ENCODE data around the gene CCDC83. TPM values are rescaled to one million over a fixed set of nuclear protein-coding genes. Genes with fewer than 3 reads are reported as not detected.

The CCDC83 gene
- total RNA-seq, 1 experiment from 2014 or later, result not detected

DNA sequence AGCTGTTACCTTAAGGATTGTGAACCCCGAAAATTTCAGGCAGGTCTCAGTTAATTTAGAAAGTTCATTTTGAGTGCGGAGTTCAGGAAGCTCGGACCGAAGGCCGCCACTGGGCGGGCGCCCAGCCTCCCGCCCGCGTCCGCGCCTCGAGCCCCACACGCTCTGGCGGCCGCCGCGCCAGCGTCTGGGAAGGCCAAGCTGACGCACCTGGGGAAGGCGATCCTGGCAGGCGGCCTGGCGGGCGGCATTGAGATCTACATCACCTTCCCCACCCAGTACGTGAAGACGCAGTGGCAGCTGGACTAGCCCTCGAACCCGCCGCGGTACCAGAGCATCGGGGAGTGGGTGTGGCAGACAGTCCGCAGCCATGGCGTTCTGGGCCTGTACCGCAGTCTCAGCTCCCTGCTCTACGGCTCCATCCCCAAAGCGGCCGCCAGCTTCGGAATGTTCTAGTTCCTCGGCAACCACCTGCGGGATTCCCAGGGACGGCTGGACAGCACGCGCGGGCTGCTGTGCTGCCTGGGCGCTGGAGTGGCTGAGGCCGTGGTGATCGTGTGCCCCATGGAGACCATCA is 79.5 kb downstream of the CCDC83 start:
- Mint-ChIP-seq H3K4me1 (peaks cover 4% of the 10 kb centered on the region in 2 experiments; a peak in 2 of 4 replicates), H3K27me3 (ENCODE audit: low read depth) (peaks cover 6% of the 10 kb centered on the region), H3K4me3 (no peak overlapping the region), H3K27ac (no peak overlapping the region), H3K9me3 (peaks cover 3 to 9% of the 10 kb centered on the region in 2 experiments; a peak in 4 of 5 replicates), H3K36me3 (ENCODE audit: insufficient read depth in 1 of 3, low read depth in 3 of 3) (peaks cover 0 to 10% (median 4%) of the 10 kb centered on the region in 3 experiments; a peak in 4 of 7 replicates)
- no peak overlapping the region for H3K27ac ChIP-seq (ENCODE audit: insufficient read length, low read depth, low read length)
- H4K5ac ChIP-seq (ENCODE audit: insufficient read length, low read depth, low read length), result no peak overlapping the region
- no peak overlapping the region for H3K4me2 ChIP-seq (ENCODE audit: insufficient read depth, insufficient read length, low read length)
- WGBS (ENCODE audit: extremely low coverage, insufficient read length, low lambda C conversion rate), result no CpG with 5 or more reads among the region's 47 CpGs
- H4K20me1 ChIP-seq (ENCODE audit: control insufficient read depth, insufficient read depth, insufficient read length), result no peaks in the 10 kb centered on the region
- H4K91ac ChIP-seq (ENCODE audit: insufficient read length, low read depth, low read length), result no peak overlapping the region
- H4K8ac ChIP-seq (replicated peaks; ENCODE audit: insufficient read length, low read depth, low read length), result no peak overlapping the region
- no peaks in the 10 kb centered on the region for H3K27me3 ChIP-seq (ENCODE audit: insufficient read depth, low read length)
- H3K79me1 ChIP-seq (ENCODE audit: insufficient read depth, low read depth, low read length, poor library complexity, severe bottlenecking), result no peaks in the 10 kb centered on the region
- no peak overlapping the region for H3K23ac ChIP-seq (ENCODE audit: insufficient read length, low read depth, low read length)
- no peaks in the 10 kb centered on the region for H3K79me2 ChIP-seq (ENCODE audit: insufficient read depth, low read length)
- H3K18ac ChIP-seq (ENCODE audit: insufficient read length, low read depth, low read length), result no peak overlapping the region
- H3K14ac ChIP-seq (ENCODE audit: insufficient read depth, low read length), result no peak overlapping the region
- no peak for DNase-seq
- no peak overlapping the region for H2BK20ac ChIP-seq (ENCODE audit: low read depth, low read length, poor library complexity, severe bottlenecking)
- H3K9ac ChIP-seq (ENCODE audit: extremely low read depth, insufficient read length, low read length), result no peak overlapping the region
- H2BK120ac ChIP-seq (ENCODE audit: low read depth, low read length, poor library complexity, severe bottlenecking), result no peak overlapping the region
- H2AK5ac ChIP-seq (ENCODE audit: insufficient read length, low read length), result no peak overlapping the region
- H2BK12ac ChIP-seq (ENCODE audit: insufficient read length, low read depth, low read length), result no peak overlapping the region
- no peak overlapping the region for H2BK5ac ChIP-seq (ENCODE audit: insufficient read length, low read length)
- H3T11ph ChIP-seq (ENCODE audit: low read length), result no peak overlapping the region
- no peak overlapping the region for H2AFZ ChIP-seq (ENCODE audit: low read length)
- H3K9me3 ChIP-seq (ENCODE audit: control insufficient read depth, low read depth, low read length), result no peaks in the 10 kb centered on the region
- no peak overlapping the region for H3K56ac ChIP-seq (ENCODE audit: insufficient read length, low read depth, low read length)
- H3K4me1 ChIP-seq (ENCODE audit: insufficient read depth, low read length), result no peaks in the 10 kb centered on the region
- no peak overlapping the region for H3K4ac ChIP-seq (ENCODE audit: low read depth, low read length)
- TF ChIP-seq, protein P1, sequence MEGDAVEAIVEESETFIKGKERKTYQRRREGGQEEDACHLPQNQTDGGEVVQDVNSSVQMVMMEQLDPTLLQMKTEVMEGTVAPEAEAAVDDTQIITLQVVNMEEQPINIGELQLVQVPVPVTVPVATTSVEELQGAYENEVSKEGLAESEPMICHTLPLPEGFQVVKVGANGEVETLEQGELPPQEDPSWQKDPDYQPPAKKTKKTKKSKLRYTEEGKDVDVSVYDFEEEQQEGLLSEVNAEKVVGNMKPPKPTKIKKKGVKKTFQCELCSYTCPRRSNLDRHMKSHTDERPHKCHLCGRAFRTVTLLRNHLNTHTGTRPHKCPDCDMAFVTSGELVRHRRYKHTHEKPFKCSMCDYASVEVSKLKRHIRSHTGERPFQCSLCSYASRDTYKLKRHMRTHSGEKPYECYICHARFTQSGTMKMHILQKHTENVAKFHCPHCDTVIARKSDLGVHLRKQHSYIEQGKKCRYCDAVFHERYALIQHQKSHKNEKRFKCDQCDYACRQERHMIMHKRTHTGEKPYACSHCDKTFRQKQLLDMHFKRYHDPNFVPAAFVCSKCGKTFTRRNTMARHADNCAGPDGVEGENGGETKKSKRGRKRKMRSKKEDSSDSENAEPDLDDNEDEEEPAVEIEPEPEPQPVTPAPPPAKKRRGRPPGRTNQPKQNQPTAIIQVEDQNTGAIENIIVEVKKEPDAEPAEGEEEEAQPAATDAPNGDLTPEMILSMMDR (conservative IDR thresholded peaks at IDR 0.05), result no peak
- H2BK15ac ChIP-seq (ENCODE audit: low read depth, low read length), result no peak overlapping the region
- no peaks in the 10 kb centered on the region for H3K23me2 ChIP-seq (ENCODE audit: insufficient read length, low read depth, low read length, poor library complexity, severe bottlenecking)

Data from H9 (cell line).